CD4-positive, alpha-beta T cell treated with Interleukin-17A for 4 hours (primary cell): ENCODE results near the gene HLA-DMB.

Experiments used
- DNase-seq: peaks from one replicate; pipeline ENCODE4 v3.0.0-alpha.2; 2020; ENCODE audit warnings: mixed read lengths

Gene HLA-DMB

DNA sequence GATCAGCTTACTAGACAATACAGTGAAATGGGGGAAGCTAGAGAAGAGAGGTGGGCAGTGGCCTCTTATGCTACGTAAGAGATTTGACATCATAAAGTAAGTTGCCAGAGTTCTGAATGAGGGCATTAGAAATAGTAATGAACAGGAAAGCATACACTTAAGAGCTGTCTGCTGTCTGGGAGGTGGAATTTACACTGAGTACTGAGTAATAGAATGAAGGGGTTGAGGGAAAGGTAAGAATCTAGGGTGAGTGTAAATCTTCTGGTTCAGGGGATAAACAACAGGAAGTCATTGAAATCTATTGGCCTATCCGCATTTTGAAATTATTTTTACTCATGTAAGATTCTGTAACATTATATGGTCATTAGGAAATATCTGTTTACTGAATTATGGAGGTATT is 35.8 kb downstream of the HLA-DMB start:
- DNase-seq = no peak

DNA sequence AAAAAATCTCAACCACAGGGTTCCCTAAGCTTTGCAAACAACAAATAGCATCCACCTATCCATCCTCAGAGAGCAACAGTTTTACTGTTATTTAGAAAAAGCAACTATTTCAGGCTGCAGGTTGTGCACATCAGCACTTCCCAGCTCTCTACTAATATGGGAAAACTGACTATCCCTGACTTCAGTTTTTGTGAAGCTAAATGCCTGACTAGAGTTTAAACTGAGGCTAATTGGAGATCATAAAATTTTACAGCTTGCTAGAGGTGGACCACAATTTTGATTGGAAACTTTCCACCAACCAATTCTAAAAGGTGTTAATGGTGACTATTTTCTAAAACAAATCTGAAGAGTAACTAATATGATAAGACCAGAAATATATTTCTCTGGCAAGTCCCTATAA is 36.9 kb downstream of the HLA-DMB start:
- DNase-seq = no peak

DNA sequence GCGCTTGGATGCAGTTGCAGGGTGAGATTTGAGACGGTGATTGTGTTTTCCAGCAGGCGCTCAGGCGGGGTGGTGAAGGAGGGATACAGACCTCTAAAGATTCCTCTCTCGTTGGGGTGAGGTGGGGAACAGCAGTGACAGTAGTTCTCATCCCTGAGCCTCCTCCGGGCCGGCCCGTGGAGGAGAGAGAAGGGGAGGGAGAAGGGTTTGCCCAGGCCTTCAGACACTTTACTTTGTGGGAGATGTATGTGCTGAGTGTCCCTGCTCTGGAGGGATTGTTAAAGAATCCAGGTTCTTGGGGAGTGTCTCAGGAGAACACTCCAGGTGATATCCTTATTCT is 45.9 kb downstream of the HLA-DMB start:
- no peak for DNase-seq

DNA sequence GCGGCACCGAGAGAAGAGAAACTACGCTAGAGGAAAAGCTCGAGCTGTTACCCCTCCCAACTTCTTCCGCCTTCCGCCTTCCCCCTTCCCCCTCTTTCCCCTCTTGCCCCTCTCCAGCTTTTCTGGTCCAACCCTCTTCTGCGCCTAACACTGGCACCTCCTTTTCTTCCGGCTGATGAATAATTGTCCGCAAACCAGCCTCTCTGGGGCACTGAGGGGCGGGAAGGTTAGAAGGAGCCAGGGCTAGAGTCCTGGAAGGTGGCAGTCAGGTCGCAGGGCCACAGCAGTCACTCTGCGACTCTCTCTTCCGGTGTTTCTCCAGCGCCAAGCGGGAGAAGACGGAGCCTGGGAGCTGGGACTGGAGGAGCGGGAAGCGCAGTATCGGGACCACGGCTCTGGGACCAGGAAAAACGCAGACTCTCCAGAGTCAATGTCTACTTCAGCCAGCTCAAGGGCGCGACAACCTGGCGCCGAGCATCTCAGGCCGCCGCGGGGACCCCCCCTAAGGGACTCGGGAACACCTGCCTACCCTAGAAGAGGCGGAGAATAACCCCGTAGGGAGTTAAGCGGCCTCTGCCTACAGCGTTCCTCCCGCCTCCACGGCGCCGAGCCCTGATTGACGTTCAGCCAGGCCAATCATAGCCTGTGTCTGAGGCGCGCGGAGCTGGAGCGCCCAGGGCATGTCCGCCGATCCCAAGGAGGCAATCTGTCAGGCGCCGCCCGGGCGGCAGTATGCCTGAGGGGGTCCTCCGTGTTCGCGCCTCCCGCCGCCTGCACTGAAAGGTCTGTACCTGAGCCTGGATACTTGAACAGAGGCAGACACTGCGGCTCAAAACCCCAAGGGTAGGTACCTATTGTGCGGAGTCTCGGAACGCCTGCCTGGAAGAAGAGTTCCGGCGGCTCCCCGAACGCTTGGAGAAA is 46.5 kb downstream of the HLA-DMB start:
- peak; percentile 93 for DNase-seq

DNA sequence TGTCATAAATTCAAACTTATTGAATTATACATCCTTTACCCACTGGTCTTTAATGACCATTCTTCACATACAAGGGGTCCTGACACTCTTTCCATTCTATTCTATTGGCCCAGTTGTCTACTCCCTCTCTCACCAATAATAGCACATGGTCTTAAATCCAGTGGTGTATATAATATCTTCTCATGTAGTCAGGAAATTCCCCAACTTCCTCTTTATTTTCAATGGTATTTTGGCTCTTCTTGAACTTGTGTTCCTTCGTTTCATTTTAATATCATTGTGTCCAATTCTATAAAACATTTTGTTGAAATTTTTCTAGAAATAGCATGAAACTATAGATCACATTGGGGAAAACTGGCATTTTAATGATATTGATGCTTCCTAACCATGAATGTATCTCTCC is 50.0 kb downstream of the HLA-DMB start:
- DNase-seq = no peak

DNA sequence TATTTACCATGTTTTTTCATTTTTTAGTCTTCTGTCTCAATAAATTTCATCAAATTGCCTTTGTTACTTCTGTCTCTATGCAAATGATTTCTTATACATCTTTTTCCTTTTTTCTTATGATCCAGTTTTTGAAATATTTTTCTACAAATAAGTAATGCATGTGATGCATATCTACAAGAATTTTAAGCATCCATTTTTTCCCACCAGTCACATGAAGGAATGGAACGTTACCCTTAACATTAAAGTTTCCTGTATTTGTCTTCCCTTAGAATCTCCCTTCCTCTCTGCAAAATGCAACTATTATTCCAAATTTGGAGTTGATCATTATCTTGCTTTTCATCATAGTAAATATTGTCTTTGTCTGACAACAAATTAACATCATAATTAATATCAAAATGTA is 51.3 kb downstream of the HLA-DMB start:
- DNase-seq = no peak

DNA sequence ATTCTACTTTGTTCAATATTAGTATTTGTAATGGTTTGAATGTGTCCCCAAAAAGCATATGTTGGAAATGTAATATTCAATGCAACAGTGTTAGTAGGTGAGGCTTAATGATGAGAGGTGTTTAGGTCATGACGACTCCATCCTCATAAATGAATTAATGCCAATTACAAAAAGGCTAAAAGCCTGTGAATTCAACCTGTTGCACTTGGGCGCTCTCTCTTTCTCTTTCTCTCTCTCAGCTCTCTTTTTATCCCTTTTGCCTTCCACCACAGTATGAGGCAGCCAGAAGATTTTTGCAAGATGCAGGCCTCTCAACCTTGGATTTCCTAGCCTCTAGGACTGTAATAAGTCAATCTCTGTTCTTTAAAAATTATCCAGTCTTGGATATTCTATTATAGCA is 52.3 kb downstream of the HLA-DMB start:
- no peak for DNase-seq

DNA sequence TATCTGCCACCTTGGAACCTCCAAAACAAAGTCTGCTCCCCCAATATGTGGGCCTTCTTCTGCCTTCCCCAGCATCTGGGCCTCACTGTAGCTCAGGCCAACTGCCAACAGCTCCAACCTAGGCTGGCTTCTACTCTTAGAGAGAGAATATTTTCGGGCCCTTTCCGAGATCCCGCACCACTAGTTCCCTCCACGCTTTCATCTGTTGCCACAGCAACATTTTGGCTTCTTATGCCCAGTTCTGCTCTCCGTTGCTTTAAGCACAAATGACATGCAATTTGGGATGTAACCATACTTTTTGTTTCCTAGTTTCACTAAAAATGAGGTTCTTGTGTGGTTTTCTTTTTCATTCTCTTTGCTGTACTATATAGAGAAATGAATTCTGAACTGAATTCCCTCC is 53.2 kb downstream of the HLA-DMB start:
- no peak for DNase-seq

DNA sequence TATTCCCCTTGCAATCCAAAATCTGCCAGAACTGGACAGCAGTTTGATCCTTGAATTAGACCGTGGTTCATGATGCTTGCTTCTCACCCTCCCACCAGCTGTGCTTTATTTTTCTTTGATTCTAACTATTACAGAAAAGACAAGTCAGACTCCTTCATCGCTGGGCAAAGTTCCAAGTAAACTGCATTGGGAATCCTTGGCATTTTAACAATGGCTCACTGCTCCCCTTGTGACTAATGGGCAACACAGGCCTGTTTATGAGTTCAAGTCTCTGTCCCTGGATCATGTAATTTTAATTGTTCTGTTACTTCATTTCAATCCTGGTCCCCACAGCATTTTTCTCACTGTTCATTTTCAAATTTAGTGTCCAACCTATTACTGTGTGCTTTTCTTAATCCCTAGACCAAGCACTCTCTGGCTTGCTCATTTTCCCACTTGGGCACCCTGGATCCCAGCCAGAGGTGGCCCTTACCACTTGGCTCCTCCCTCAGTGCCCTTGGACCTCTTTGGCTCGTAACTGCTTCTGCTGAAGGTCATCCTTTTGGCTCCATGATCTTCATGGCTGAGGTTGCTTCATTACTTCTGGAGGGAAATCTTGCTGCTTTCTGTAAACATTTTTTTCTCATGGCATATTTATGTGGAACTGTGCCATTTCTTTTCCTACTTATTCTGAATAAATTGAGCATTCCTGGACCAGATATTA is 54.0 kb downstream of the HLA-DMB start:
- DNase-seq = no peak

DNA sequence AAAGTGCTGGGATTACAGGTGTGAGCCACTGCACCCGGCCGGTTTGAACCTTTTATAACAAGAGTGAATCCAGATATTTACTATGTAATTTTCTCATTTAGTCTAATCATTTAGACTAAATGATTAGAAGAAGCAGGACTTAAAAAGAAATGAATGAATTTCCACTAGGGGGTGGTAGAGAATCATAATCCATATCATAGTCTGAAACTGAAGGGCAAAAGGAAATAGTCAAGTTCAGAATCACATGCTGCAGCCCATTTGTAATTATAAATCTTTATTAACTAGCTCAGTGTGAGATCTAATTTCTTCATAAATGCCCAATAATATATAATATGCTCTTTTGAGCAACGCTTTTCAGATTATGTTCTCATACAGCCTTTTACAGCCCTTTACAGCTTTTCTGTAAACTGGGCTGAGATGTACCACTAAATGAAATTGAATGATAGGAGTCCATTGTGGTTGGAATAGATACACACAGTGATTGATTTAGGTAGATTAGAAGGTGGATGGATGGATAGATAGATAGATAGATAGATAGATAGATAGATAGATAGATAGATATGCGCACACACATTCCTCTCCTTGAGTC is 55.0 kb downstream of the HLA-DMB start:
- no peak for DNase-seq
